ENCODE measurements around the gene PCDH11X.
"Not testable (repeated sequence)": the region's sequence is repeated elsewhere in the genome, so short reads cannot be mapped to it uniquely, and the experiment has no call there.

GRCh38 chrX:91817537-91817936 is 38.4 kb downstream of the PCDH11X start:
- TF ChIP-seq POLR2AphosphoS5, POLR2A (IDR thresholded peaks at IDR 0.05): not testable (repeated sequence)
